ENCODE data around the gene MTREX. TPM values are rescaled to one million over a fixed set of nuclear protein-coding genes. Genes with fewer than 3 reads are reported as not detected.

MTREX gene
- polyA plus RNA-seq, 3 donors: 10.2 to 14.4 (median 12.2) TPM

- H3K27ac Mint-ChIP-seq: no peak overlapping the region
- Histone ChIP-seq H3K27ac (ENCODE audit: low read depth in 1 of 2, low read length in 2 of 2) (no peak overlapping the region), H3K9ac (ENCODE audit: insufficient read depth, low read length, poor library complexity, severe bottlenecking) (no peak overlapping the region), H3K4me3 (replicated peaks in 1 of 3; ENCODE audit: low read depth in 2 of 3, low read length in 3 of 3) (no peak overlapping the region), H3K4me2 (replicated peaks; ENCODE audit: extremely low read depth, low read length, poor library complexity, severe bottlenecking) (no peak overlapping the region), H3K36me3 (replicated peaks in 1 of 2; ENCODE audit: control insufficient read depth in 1 of 2, insufficient read depth in 2 of 2, low read length in 2 of 2) (no peaks in the 10 kb centered on the region), H3K4me1 (ENCODE audit: control insufficient read depth in 1 of 2, insufficient read depth in 2 of 2, low read length in 2 of 2) (no peaks in the 10 kb centered on the region), H2AFZ (ENCODE audit: insufficient read depth, low read depth, low read length, poor library complexity, severe bottlenecking) (no peak overlapping the region), H3K79me2 (ENCODE audit: insufficient read depth, low read length) (no peaks in the 10 kb centered on the region), H4K20me1 (ENCODE audit: insufficient read depth, low read length) (no peaks in the 10 kb centered on the region), H3K9me3 (replicated peaks in 1 of 2; ENCODE audit: control insufficient read depth in 1 of 2, insufficient read depth in 1 of 2, low read length in 2 of 2) (no peaks in the 10 kb centered on the region), H3K27me3 (ENCODE audit: control insufficient read depth in 2 of 2, insufficient read depth in 2 of 2, low read length in 2 of 2) (no peaks in the 10 kb centered on the region)
- H3K4me1 Mint-ChIP-seq: peaks cover 5% of the 10 kb centered on the region
- no peak overlapping the region for H3K4me3 Mint-ChIP-seq
- no peak for DNase-seq
- intact Hi-C loops (cut with micrococcal nuclease): no loop called here
- peaks cover 1 to 3% (median 2%) of the 10 kb centered on the region in 3 donors for H3K27me3 Mint-ChIP-seq (ENCODE audit: low read depth in 3 of 3)
- no peaks in the 10 kb centered on the region for H3K36me3 Mint-ChIP-seq
- peaks cover 0 to 4% (median 0%) of the 10 kb centered on the region in 7 donors for H3K9me3 Mint-ChIP-seq
- WGBS (ENCODE audit: insufficient coverage): no CpG with 5 or more reads among the region's 1 CpG
- TF ChIP-seq CTCF (IDR thresholded peaks at IDR 0.05): no peak
Observed at GRCh38 chr5:55441954-55442353, 134.2 kb downstream of the MTREX start.

- no peak overlapping the region for H3K4me3 Mint-ChIP-seq
- H4K20me1 ChIP-seq (ENCODE audit: insufficient read depth, low read length): no peaks in the 10 kb centered on the region
- H3K27me3 Mint-ChIP-seq (ENCODE audit: low read depth in 3 of 3): peaks cover 1 to 4% (median 2%) of the 10 kb centered on the region in 3 donors
- H3K27ac Mint-ChIP-seq: no peak overlapping the region
- H3K36me3 ChIP-seq (replicated peaks in 1 of 2; ENCODE audit: control insufficient read depth in 1 of 2, insufficient read depth in 2 of 2, low read length in 2 of 2): no peaks in the 10 kb centered on the region
- H3K9me3 Mint-ChIP-seq: peaks cover 0 to 4% (median 0%) of the 10 kb centered on the region in 7 donors
- no peaks in the 10 kb centered on the region for H3K9me3 ChIP-seq (replicated peaks in 1 of 2; ENCODE audit: control insufficient read depth in 1 of 2, insufficient read depth in 1 of 2, low read length in 2 of 2)
- H3K4me2 ChIP-seq (replicated peaks; ENCODE audit: extremely low read depth, low read length, poor library complexity, severe bottlenecking): no peak overlapping the region
- H3K36me3 Mint-ChIP-seq: no peaks in the 10 kb centered on the region
- WGBS (ENCODE audit: insufficient coverage): 100% methylated on average over 1 of the region's 3 CpGs
- no peak overlapping the region for H2AFZ ChIP-seq (ENCODE audit: insufficient read depth, low read depth, low read length, poor library complexity, severe bottlenecking)
- H3K4me1 ChIP-seq (ENCODE audit: control insufficient read depth in 1 of 2, insufficient read depth in 2 of 2, low read length in 2 of 2): no peaks in the 10 kb centered on the region
- no peak overlapping the region for H3K4me3 ChIP-seq (replicated peaks in 1 of 3; ENCODE audit: low read depth in 2 of 3, low read length in 3 of 3)
- H3K9ac ChIP-seq (ENCODE audit: insufficient read depth, low read length, poor library complexity, severe bottlenecking): no peak overlapping the region
- no peak overlapping the region for H3K27ac ChIP-seq (ENCODE audit: low read depth in 1 of 2, low read length in 2 of 2)
- no peaks in the 10 kb centered on the region for H3K79me2 ChIP-seq (ENCODE audit: insufficient read depth, low read length)
- no peaks in the 10 kb centered on the region for H3K4me1 Mint-ChIP-seq
- no peak for TF ChIP-seq CTCF (IDR thresholded peaks at IDR 0.05)
- H3K27me3 ChIP-seq (ENCODE audit: control insufficient read depth in 2 of 2, insufficient read depth in 2 of 2, low read length in 2 of 2): no peaks in the 10 kb centered on the region
- intact Hi-C loops (cut with micrococcal nuclease): no loop called here
- DNase-seq: no peak
Observed at GRCh38 chr5:55445791-55446190, 138.0 kb downstream of the MTREX start.
